Fibroblast of skin of left biceps (primary cell): ENCODE data around the gene AGO1.

Experiments used
- DNase-seq, 2 experiments: peaks; one replicate each; pipeline ENCODE4 v3.0.0-alpha.2; 2013; ENCODE audit warnings: low read depth in 2 of 2

The AGO1 gene

DNA sequence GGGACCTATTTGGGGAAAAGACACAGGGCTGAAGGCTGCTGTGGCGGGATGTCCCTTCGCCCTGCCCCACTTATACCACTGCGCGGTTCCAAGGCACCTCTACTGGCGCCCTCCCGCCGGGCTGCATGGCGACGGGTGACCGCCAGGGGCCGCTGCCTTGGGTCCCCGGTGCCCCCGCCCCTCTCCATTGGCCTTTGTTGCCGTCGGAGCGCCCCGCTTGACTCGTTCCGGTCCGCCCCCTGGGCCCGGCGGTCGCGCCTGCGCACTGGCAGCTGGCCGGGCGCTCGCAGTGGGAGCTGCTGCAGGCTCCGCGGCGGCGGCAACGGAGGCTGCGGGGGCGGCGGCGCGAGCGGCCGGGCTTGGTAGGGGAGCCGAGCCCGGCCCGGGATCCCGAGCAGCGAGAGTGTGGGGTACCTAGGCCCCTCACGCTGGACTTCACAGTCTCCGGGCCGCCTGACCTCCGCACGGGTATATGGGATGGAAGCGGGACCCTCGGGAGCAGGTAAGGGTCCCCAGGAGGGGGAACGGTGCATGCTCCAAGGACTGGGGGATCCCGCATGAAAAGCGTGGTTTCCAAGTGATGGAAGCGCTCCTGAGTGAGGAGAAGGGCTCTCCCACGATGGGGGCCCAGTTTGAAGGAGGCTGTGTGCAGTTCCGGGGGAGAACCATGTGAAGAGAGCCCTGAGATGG lies at the start of gene AGO1:
AGO1 (plus strand) TSS at position 265 of the 690 bp plus-strand sequence; CDS start at position 478, 213 bp downstream.
- DNase-seq = peak; percentile 76 to 82

DNA sequence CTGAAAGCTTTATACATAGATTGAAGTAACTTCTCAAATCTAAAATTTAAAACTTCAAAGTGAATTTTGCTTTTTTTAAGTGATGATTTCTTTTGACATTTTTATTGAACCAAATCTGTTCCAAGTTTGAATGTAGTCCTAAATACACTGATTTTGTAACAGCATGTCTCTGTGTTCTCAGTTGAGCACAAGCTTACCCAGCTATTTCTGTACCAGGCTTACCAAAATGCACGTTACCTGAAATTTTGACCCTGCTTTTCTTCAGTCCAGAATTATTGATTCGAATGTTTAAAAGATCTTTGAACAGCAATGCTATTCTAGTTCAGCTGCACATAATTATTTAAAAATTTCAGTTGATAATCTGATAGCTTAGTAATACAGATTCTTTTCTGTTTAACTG lies 49.6 kb upstream of the AGO1 start:
- DNase-seq = no peak

DNA sequence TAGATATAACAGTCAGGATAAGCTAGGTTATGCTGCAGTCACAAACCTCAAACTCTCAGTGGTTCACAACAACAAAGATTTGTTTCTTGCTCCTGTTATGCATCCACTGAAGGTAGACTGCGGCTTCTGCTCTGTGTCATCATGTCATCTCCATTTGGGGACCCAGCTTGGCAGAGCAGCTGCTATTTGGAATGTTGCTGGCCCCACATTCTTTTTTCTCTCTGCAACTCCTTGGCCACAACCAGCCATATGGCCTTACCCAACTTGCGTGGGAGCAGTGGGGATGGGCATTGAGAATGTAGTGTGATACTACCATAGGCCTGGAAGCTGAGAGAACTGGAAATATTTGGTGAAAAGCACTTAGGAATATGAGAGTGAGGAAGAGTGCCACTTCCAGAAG lies 48.8 kb upstream of the AGO1 start:
- no peak for DNase-seq

DNA sequence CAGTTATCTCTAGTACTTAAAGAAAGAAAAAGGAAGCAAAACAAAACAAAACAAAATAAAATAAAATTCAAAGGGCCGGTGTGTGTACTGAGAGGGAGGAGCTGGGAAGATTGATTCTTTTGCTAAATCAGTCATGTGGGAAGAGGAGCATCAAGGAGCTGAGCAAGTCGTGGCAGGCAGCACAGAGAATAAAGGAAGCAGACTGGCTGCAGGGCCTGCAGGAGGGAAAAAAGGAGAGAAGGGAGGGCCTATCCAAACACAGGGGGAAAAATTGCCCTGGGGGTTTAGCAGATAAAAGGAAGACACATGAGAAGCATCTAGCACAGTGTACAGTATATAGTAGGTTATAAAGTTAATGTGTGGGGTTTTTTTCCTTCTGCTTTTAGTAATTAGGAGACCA lies 47.6 kb upstream of the AGO1 start:
- no peak for DNase-seq

- no peak for DNase-seq
These were observed 46.3 kb upstream of the AGO1 start for GRCh38 chr1:35836734-35837133.

GRCh38 chr1:35838693-35839245 lies 44.2 kb upstream of the AGO1 start:
- DNase-seq = no peak

- DNase-seq = no peak
These were observed 38.2 kb upstream of the AGO1 start for GRCh38 chr1:35844826-35845225.

DNA sequence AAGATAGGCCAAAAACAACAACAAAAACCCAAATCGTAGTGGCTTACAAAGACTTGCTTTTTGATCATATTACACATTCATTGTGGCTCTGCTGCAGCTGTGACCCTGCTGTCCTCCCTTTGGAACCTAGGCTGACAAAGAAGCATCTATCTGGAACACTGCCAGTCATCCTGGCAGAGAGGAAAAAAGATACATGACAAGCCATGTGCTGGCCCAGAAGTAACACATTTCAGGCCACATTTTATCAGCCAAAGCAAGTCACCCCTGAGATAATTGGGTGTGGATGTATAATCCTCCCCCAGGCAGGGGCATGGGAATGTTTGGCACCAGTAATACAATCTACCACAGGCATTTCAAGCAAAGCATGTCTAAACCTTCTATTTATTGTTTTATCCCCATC lies 37.2 kb upstream of the AGO1 start:
- no peak for DNase-seq

GRCh38 chr1:35847935-35848565 lies 35.0 kb upstream of the AGO1 start:
- no peak for DNase-seq

DNA sequence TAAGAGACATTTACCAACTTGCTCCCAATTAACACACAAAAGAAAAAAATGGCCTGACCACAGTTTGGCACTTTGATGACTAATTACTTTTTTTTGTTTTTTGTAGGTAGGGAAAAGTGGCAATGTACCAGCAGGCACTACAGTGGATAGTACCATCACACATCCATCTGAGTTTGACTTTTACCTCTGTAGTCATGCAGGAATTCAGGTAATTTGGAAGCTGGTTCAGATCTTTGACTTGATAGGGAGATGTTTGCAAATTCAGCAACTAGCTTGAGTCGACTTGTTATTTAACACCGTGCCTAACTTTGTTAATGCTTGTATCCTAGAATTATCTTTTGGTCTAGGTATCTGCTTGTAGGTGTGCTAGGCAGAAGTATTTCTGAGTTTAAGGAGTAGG lies 33.0 kb upstream of the AGO1 start:
- no peak for DNase-seq

GRCh38 chr1:35850716-35851115 lies 32.3 kb upstream of the AGO1 start:
- DNase-seq = no peak

DNA sequence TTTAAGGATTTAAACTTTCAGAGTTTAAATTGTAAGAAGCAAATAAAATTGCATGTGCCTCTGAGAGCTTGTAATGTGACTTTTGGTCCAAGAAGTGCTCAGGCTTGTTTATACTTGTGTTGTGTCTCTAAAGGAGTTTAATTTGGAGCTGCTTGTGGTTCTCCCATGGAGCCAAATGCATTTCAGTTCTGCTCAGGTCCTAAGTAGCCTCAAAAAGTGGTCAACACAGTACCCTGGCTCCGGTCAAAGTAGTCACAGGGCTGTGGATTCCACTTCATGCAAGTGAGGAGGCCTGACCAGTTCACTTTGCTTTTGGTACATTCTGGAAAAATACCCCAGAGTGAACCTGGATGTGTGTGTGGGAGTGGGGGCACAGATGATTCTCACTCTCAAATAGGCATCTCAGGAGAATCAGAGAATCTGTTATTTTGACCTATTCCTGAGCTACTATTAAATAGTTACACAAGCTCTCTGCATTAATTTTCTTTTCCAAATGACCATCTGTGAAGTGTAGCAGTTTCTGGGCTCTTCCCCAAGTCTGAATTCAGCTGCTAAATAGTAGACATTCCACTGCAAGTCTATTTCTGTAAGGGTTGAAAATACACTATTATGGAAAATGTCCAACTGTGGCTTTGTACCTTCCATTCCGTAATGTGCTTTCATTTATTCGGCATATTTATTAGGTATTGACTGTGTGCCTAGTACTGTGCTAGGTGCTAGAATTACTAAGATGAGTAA lies 31.7 kb upstream of the AGO1 start:
- DNase-seq = peak; percentile 41 to 51

DNA sequence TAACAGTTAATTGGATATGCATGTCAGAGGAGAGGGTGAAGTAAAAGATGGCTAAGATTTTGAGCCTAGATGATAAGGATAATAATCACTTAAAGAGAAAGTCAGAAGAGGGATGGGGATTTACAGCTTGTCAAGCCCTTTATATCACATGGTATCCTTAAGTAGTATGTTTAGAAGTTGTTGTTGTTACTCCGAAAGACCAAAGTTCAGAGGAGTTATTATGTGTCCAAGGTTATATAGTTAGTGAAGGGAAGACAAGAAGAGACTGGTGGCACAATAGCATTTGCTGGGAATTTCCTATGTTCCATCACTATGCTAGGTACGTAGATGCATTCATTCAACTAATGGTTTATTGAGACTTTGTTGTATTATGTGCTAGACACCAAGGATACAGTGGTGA lies 30.8 kb upstream of the AGO1 start:
- DNase-seq = no peak

DNA sequence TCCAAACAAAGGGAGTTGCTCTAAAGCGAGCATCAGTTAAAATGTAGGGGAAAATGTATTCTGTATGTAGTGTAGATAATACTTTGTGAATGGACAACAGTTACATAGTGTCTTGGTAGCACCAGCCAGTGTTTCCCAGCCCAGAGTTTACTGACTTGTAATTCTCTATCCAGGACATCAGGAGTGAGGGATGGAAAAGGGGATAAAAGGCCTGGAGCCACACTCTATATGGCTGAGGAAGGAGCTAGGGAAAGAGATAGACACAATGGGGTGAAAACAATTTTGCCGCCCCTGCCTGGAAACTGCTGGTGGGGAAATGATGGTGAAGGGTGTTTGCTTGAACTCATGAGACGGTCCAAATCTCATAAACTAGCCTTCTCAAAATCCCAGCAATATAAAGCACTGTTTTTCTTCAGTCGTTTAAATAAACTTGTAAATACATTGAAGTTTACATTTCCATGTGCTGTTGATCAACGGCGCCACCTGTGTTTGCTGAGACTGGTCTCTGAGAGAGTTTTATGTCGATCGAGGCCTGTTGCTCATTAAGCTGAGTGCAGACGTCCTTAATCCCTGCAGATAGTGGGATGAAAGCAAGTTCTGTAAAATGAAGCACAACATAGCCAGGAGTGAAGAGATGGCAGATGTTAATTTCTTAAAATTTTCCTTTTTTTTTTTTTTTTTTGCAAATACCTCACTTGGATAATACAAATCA lies 27.9 kb upstream of the AGO1 start:
- no peak for DNase-seq

- DNase-seq = no peak
These were observed 26.0 kb upstream of the AGO1 start for GRCh38 chr1:35856964-35857363.

DNA sequence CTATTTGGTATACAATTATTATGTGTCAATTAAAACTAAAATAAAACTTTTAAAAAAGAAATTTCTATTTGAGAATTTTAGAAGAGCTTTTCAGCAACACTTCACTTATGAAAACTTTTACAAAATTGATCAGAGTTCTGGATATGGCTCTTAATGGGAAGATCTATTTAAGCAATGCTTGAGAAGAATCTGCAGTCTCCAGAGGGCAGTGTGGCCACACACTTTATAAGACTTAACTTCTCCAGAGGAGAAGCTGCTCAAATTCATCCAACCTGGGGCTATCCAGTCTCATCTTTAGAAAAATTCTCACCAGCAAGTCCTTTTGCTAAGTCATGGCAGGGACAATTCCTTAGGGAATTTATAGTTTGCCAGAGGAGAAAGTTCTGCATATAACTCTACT lies 25.2 kb upstream of the AGO1 start:
- no peak for DNase-seq

DNA sequence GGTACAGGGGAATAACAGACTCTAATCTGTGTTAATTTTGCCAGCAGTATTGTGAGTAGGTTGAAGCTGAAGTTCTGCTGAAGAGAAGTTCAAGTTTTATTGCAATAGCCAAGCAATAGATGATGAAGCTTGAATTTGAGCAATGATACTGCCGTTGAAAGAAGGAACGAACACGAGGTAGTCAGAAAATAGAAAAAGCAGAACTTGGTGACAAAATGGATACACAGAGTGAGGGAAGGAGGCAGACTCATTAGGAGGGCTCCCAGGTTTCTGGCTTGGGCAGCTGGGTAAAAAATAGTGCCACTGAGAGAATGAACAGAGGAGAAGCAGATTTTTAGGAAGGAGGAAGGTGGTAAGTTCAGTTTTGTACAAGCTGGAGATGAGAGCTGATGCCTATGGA lies 22.3 kb upstream of the AGO1 start:
- DNase-seq = no peak

DNA sequence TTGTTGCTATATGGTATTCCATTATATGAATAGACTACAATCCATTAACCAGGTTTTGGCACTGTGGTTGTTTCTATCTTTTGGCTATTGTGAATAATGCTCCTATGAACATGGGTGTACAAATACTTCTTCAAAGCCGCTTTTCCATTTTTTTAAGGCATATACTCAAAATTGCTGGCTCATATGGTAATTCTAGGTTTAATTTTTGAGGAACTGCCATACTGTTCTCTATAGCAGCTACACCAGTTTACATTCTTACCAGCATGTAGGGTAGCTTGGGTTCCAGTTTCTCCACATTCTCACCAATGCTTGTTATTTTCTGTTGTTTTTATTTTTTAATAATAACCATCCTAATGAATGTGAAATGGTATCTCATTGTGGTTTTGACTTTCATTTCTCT lies 19.9 kb upstream of the AGO1 start:
- DNase-seq = no peak

DNA sequence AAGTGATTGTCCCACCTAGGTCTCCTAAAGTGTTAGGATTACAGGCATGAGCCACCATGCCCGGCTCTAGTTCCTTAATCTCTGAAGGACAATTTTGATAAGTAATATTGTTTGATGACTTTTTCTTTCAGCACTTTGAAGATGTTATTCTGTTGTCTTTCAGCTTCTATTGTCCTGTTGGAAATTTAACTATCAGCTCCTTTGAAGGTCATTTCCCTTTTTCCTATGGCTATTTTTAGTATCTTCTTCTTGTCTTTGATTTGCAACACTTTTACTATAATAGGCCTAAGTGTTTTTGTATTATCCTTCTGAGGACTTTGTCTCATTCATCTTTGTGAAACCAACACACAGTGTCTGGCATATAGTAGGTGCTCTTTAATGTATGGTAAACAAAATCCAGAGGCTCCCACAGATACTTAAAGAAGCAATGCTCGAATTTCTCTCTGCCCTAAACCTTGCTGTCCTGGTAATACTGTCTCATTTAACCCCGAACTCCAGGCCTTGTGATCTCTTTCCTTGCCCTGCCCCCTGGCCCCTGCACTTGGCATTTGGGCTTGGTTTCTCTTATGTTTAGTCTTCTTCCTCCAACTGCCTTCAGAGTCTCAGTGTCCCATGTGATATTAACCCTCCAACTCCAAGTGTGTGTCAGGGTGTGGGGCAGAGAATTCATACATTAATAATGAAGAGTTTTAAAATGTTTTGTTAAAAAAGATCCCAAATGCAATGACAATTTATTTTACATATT lies 19.0 kb upstream of the AGO1 start:
- no peak for DNase-seq

GRCh38 chr1:35864813-35865212 lies 18.2 kb upstream of the AGO1 start:
- DNase-seq = no peak

- DNase-seq = no peak
These were observed 16.0 kb upstream of the AGO1 start for GRCh38 chr1:35866991-35867390.
